ENCODE measurements around the gene NIPAL1.
"Not testable (repeated sequence)": the region's sequence is repeated elsewhere in the genome, so short reads cannot be mapped to it uniquely, and the experiment has no call there.

Gene NIPAL1

DNA sequence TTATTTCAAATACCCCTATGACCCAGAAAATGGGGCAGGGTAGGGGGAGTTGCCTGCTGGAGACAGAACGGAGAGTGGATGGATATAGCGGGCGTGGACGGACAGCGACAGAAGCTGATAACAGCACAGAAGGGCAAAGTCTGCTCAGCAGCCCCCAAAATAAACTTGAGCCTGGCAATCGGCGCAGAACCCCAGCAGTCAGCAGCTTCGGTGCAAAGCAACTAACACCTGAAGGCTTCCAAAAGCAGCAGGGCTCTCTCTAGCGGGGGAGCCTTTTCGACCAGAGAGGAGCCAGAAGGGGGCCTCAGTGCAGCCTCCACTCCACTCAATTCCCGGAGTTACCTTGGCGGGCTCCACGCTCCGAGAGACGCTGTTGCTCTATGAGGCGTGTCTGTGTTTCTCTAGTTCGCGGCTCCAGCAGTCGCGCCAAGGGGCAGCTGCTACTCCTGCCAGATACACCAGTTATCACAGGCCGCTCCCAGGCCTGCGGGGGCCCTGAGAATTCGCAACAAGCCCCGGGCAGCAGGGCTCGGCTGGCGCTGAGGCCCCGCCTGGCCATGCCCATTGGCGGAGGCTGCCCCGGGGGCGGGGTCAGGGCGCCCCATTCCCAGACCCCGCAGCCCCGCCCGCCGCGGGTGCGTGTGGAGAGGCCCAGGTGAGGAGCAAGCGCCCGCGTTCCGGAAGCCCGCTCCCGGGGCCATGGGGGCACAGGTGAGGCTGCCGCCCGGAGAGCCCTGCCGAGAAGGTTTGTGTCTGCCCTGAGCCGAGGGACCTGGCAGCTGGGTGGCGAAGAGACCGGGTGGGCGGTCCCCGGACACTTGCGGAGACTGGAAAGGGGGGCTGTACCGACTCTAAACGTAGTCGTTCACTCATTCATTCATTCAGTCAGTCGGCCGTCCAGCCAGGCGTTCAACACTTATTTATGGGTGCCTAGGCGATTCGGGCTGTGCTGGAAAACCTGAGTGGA is at the start of gene NIPAL1, which contains the start of gene CNGA1:
TSS of gene NIPAL1 (plus strand) at position 632 of the 967 bp plus-strand sequence. CDS start at position 700, 68 bp downstream.
TSS of gene CNGA1 (minus strand) at position 541 of the 967 bp plus-strand sequence. CDS start 63,992 bp downstream, outside the sequence.
- H3K4me3 ChIP-seq (ENCODE audit: low read depth, low read length), result peak within 1 kb of the TSS; percentile 78
- TF ChIP-seq, protein P1, sequence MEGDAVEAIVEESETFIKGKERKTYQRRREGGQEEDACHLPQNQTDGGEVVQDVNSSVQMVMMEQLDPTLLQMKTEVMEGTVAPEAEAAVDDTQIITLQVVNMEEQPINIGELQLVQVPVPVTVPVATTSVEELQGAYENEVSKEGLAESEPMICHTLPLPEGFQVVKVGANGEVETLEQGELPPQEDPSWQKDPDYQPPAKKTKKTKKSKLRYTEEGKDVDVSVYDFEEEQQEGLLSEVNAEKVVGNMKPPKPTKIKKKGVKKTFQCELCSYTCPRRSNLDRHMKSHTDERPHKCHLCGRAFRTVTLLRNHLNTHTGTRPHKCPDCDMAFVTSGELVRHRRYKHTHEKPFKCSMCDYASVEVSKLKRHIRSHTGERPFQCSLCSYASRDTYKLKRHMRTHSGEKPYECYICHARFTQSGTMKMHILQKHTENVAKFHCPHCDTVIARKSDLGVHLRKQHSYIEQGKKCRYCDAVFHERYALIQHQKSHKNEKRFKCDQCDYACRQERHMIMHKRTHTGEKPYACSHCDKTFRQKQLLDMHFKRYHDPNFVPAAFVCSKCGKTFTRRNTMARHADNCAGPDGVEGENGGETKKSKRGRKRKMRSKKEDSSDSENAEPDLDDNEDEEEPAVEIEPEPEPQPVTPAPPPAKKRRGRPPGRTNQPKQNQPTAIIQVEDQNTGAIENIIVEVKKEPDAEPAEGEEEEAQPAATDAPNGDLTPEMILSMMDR (IDR thresholded peaks at IDR 0.05; ENCODE audit: insufficient read depth, low read depth, low read length, missing control alignments), result peak; percentile 38
- DNase-seq (ENCODE audit: low read depth), result peak; percentile 69

DNA sequence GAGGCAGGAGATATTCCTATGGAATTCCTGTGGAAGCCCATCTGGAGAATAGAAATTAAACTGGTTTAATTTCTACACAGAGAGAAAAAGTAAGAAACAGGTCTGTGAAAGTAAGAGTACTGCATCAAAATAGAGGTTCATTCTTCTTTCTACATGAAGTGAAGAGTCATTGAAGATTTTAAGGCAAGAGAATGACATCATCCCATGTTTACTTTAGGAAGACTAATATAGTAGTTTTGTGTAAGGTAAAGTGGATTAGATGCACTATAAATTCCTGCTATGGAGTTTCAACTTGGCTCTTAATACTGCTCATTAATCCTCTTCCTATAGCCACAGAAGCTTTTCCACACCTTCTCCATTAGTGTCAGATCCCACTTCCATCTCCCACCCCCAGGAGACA is 47.7 kb upstream of the NIPAL1 start:
- TF ChIP-seq, protein P1 (IDR thresholded peaks at IDR 0.05; ENCODE audit: insufficient read depth, low read depth, low read length, missing control alignments), result no peak
- no peak overlapping the region for H3K4me3 ChIP-seq (ENCODE audit: low read depth, low read length)
- no peak for DNase-seq (ENCODE audit: low read depth)

DNA sequence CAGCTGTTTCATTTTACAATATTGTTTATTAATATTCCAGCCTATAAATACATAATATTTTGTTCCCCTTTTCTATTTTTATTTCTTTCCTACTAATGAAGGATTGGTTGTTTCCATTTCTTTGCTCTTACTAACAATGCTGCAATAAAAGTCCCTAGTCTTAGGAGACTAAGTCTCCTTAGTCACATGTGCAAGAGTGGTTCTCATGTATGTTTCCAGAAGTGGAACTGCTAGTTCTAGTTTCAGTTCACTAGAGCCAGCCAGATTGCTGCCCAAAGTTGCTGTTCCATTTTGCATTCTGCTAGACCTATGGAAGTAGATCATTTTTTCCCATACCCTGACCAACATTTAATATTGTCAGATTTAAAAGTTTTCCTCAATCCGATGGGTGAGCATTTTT is 44.4 kb upstream of the NIPAL1 start:
- TF ChIP-seq, protein P1 (IDR thresholded peaks at IDR 0.05; ENCODE audit: insufficient read depth, low read depth, low read length, missing control alignments), result no peak
- peak; percentile 36 for DNase-seq (ENCODE audit: low read depth)

DNA sequence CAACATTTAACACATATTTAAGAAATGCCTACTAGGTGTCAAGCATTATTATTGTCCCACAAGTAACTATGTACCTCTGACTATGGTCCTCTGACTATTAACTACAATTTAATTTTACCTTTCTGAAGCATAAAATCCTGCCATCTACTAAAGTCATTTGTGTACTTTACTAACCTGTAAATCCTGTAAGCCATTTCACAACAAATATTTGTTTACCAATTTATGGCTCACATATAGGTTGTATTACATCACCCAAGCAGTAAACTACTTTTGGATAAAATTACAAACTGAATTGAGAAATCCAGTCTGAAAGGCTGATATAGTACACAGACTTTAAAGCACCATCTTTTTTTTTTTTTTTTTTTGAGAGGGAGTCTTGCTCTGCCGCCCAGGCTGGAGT is 43.9 kb upstream of the NIPAL1 start:
- no peak overlapping the region for H3K4me3 ChIP-seq (ENCODE audit: low read depth, low read length)
- TF ChIP-seq, protein P1 (IDR thresholded peaks at IDR 0.05; ENCODE audit: insufficient read depth, low read depth, low read length, missing control alignments), result no peak
- DNase-seq (ENCODE audit: low read depth), result no peak

More for the DNA sequence above, 44.4 kb upstream of the NIPAL1 start:
- H3K4me3 ChIP-seq (ENCODE audit: low read depth, low read length), result no peak overlapping the region

DNA sequence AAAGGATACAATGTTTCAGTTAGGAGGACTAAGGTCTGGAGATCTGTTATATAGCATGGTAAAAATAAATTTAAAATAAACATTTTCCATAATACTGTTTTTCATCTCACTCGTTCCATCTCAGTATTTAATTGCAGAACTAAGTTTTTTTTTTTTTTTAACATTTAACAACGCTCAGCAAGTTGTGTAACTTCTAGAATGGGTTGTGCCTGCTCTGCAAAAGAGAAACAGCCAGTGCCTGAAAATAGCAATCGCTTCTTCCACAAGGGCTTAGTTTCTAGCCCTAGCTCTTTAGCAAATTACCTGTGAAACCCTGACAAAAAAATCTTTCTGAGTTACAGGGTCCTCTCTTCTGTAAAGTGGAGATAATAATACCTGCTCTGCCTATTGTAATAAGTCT is 42.0 kb upstream of the NIPAL1 start:
- peak; percentile 2 for DNase-seq (ENCODE audit: low read depth)
- no peak overlapping the region for H3K4me3 ChIP-seq (ENCODE audit: low read depth, low read length)
- TF ChIP-seq, protein P1 (IDR thresholded peaks at IDR 0.05; ENCODE audit: insufficient read depth, low read depth, low read length, missing control alignments), result no peak

DNA sequence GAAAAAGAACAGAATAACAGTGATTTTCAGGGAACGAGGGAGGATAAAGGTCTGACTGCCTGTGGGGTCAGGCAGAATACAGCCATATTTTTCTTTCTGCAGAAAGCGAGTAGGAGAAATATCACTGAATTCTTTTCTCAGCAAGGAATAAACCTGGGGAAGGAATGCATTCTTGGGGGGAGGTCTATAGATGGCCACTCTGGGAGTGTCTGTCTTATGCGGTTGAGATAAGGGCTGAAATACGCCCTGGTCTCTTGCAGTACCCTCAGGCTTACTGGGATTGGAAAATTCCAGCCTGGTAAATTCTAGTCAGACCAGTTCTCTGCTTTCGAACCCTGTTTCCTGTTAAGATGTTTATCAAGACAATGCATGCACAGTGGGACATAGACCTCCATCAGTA is 26.4 kb upstream of the NIPAL1 start:
- no peak for DNase-seq (ENCODE audit: low read depth)
- TF ChIP-seq, protein P1 (IDR thresholded peaks at IDR 0.05; ENCODE audit: insufficient read depth, low read depth, low read length, missing control alignments), result no peak
- H3K4me3 ChIP-seq (ENCODE audit: low read depth, low read length), result no peak overlapping the region

DNA sequence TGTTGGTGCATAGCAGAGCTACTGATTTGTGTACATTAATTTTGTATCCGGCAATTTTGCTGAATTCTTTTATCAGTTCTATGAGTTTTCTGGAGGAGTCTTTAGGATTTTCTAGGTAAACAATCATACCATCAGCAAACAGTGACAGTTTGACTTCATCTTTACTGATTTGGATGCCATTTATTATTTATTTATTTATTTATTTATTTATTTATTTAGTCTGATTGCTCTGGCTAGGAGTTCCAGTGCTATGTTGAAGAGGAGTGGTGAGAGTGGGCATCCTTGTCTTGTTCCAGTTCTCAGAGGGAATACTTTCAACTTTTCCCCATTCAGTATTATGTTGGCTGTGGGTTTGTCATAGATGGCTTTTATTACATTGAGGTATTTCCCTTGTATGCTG is 24.1 kb upstream of the NIPAL1 start:
- not testable (repeated sequence) for DNase-seq (ENCODE audit: low read depth); H3K4me3 ChIP-seq (ENCODE audit: low read depth, low read length)

Measured in GM12865 (cell line).